ENCODE data around the gene PARN.

PARN gene

DNA sequence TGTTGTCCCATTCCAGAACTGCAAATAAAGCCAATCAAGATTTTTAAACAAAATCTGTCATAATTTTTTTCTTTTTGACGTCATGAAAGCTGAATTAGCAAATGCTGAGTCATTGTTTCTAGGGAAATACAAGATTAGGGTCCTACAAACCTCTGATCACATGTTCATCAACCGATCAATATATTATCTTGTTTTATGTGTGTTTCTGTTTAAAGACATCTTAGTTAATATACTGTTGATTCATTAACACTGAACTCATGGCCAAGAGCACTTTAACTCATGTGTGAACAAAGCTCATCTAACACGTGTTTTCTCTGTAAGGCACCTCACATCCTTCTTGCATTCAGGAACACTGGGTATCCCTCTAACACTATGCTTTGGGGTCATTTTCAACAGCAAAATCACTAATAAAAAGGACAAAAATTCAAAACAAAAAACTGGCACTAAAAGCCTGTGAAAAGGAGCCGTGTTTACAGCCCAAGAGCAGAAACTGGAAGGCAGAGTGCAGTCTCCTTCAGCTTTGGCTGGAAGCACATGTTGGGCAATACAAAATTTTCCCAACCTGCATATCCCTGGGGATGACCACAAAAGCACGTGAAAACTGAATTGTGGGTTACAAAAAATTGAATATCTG, 102.5 kb downstream of the PARN start:
- DNase-seq, result no peak

GRCh38 chr16:14525596-14525995, 104.5 kb downstream of the PARN start:
- DNase-seq, result no peak

- DNase-seq, result no peak
Measured at GRCh38 chr16:14524979-14525378, 105.1 kb downstream of the PARN start.

GRCh38 chr16:14523632-14524031, 106.4 kb downstream of the PARN start:
- DNase-seq, result no peak

DNA sequence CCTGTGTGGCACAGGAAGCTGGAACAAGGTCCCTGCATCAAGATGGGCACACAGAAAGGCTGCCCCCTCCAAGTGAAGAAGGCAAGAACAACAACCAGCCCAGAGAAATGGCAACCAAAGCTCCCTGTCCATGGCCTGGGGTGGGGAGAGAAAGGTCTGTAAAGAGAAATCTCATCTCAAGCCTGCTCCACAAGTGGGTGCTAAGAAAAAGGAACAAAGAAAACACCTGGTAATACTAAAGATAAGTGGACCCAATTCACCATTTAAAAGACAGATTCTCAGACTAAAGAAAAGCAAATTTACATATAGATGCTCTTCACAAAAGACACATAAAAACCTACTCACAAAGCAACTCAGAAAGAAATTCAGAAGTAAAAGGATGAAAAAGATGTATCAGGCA, 107.4 kb downstream of the PARN start:
- no peak for DNase-seq

DNA sequence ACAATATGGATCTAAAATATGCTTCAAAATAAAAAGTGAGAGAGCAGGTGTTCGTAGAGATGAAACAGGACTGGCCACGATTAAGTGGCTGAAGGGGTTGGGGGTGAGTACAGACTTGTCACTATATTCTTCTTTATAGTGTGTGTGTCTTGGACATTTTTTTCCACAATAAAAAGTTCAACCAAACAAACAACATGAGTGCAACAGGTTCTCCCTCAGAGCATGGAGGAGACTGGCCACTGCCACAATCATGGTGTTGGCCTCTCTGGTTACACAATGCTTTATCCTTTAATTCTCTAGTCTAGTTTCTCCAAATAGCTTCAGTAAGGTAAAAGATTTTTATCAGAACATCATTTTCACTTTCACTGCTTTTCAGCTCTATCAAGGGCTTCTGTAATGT, 109.3 kb downstream of the PARN start:
- DNase-seq, result no peak

DNA sequence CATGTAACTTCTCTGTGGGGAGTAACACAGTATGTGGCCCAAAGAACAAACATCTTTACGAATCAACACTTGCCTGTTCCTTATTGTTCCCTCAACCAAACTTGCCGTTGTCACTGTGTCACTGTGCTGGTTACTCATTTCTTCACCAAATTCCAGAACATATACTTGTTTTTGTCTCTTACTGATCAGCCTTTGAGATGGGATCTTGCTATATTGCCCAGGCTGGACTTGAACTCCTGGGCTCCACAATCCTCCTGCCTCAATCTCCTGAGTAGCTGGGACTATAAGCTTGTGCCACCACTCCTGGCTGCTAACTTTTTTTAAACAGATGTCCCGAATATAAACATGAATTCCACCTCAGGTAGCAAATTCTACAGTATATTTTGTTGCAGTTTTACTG, 115.1 kb downstream of the PARN start:
- no peak for DNase-seq

GRCh38 chr16:14513389-14514107, 116.5 kb downstream of the PARN start:
- DNase-seq, result no peak

DNA sequence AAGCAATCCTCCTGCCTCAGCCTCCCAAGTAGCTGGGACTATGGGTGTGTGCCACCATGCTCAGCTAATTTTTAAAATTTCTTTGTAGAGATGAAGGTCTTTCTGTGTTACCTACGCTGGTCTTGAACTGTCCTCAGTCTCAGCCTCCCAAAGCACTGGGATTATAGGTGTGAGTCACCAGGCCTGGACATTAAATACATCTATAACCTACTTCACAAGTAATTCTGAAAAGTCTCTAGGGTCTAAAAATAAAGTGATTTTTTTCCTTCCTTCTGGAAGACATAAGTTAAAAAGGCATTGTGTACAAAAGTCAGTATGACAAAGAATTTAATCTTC, 118.3 kb downstream of the PARN start:
- no peak for DNase-seq

GRCh38 chr16:14510939-14511799, 118.9 kb downstream of the PARN start:
- DNase-seq, result no peak

- DNase-seq, result no peak
Measured at GRCh38 chr16:14510581-14510938, 119.5 kb downstream of the PARN start.

- DNase-seq, result no peak
Measured at GRCh38 chr16:14509675-14510132, 120.4 kb downstream of the PARN start.

- no peak for DNase-seq
Measured at GRCh38 chr16:14509055-14509454, 121.0 kb downstream of the PARN start.

GRCh38 chr16:14505846-14506245, 124.2 kb downstream of the PARN start:
- no peak for DNase-seq

DNA sequence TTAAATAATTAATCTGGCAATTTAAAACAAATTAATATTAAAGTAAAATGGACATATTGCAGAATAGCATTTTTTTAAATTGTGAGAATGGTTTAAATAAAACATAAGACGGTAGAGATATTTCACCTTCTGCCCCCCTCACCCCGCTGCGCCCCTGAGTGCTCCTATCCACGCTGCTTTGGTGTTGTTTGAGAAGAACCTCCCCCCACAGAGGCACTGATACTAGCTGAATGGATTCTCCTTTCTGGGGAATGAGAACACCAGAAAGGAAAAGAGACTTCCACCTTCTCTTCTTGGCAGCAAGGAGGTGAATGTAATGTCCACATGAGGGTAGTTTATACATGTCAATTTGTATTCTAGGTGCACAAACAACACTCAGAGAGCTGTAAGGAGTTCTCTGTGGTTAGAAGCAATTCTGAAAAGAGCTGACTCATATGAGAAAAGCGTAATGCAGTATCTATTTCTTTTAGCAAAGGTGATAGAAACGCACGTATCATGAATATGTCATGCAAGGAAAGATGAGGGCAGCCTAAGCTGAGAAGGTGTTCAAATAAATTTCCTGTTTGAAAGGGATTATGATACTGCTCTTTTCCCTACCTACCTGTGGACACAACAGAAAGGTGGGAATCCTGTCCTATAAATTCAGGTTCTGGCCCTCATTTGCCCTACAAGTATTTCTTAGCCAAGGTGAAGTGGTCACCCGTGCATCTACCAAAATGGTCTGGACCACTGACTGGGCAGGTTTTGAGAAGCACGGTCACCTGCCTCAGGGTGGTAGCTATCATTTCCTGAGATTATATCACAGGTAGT, 126.9 kb downstream of the PARN start:
- DNase-seq, result no peak

DNA sequence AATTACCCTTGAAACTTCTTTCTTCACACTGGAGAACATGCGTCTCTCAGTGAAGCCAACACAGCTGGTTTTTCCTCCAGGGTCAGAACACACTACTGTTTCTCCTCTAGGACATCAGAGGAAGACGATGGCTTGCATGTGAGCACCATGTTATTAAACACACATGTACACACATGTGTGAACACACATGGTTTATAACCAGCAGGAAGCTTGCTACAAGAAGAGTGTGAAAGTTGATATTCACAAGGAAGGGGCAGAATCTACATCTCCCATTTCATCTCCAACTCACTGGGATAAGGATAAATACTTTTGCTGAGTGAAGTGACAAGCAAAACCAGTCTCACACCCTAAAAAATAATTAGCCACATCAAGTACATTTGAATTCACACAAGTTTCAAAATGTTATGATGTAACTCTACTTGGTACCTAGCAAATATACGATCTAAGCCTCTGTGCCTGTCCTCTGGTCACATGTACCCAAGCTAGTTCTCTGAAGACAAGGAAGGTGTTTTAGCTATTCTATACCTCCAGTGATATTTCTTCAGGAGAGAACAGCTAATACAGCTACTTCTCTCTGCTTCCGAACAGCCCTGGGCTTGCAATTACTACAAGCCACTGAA, 127.7 kb downstream of the PARN start:
- DNase-seq, result no peak

- peak; percentile 87 for DNase-seq
Measured at GRCh38 chr16:14501331-14502255, 128.5 kb downstream of the PARN start.

DNA sequence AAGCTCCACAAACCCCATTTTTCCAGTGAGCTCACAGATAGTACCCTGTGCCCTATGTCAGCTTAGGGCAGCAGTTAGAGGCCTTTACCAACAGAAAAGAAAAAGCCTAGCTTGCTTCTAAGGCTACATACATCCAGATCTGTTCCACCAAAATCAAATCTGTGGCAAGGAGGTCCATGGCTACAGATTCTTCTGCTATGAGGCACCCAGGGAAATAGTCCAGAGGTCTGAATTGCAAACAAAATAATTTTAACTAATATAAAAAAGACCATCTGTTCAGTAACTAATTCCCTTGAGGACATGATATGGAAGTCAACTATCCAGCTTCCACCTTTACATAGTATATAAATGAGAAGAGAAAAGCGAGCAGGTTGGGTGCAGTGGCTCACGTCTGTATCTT, 129.3 kb downstream of the PARN start:
- no peak for DNase-seq

DNA sequence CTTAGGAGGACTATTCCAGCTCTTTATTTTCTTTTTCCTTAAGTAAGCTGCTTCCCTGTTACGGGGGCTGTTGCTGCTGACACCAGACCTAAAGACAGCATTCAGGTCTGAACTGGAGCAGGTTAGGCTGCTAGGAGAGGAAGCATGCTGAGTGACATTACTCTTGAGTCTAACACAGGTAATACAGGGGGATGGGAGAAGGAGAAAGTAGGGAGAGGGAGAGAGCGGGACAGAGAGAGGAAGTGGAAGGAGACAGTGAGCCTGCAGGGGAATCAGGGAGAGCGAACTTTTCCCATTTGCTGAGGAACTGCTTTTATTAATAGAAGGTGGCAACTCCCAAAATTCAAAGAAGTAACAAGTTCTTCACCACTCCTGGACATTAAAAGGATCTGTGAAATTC, 130.9 kb downstream of the PARN start:
- no peak for DNase-seq

- DNase-seq, result no peak
Measured at GRCh38 chr16:14497245-14498082, 132.6 kb downstream of the PARN start.

- DNase-seq, result no peak
Measured at GRCh38 chr16:14496786-14497185, 133.3 kb downstream of the PARN start.

Measured in right forelimb (tissue), 1 donor.